ENCODE data around the gene AHNAK.

AHNAK gene

GRCh38 chr11:62428871-62429560, 117.6 kb downstream of the AHNAK start:
- Histone ChIP-seq H3K4me1 (ENCODE audit: control insufficient read depth, low read depth, low read length) (peaks cover 9% of the 10 kb centered on the region), H3K27ac (ENCODE audit: low read length) (no peak overlapping the region), H3K9me3 (ENCODE audit: control insufficient read depth, low read depth, low read length) (no peaks in the 10 kb centered on the region), H3K9ac (ENCODE audit: low read length) (no peak overlapping the region), H3K36me3 (ENCODE audit: control insufficient read depth, low read depth, low read length) (no peaks in the 10 kb centered on the region), H3K4me3 (ENCODE audit: low read length) (no peak overlapping the region), H3K27me3 (ENCODE audit: control insufficient read depth, insufficient read depth, low read length) (peaks cover 6% of the 10 kb centered on the region)

GRCh38 chr11:62427630-62428233, 118.9 kb downstream of the AHNAK start:
- Histone ChIP-seq H3K4me1 (ENCODE audit: control insufficient read depth, low read depth, low read length) (peaks cover 9% of the 10 kb centered on the region), H3K27ac (ENCODE audit: low read length) (no peak overlapping the region), H3K36me3 (ENCODE audit: control insufficient read depth, low read depth, low read length) (no peaks in the 10 kb centered on the region), H3K9ac (ENCODE audit: low read length) (no peak overlapping the region), H3K9me3 (ENCODE audit: control insufficient read depth, low read depth, low read length) (no peaks in the 10 kb centered on the region), H3K4me3 (ENCODE audit: low read length) (no peak overlapping the region), H3K27me3 (ENCODE audit: control insufficient read depth, insufficient read depth, low read length) (peaks cover 18% of the 10 kb centered on the region)

GRCh38 chr11:62423012-62423411, 123.6 kb downstream of the AHNAK start:
- no peaks in the 10 kb centered on the region for H3K9me3 ChIP-seq (ENCODE audit: control insufficient read depth, low read depth, low read length)
- H3K27me3 ChIP-seq (ENCODE audit: control insufficient read depth, insufficient read depth, low read length): peaks cover 18% of the 10 kb centered on the region
- H3K4me3 ChIP-seq (ENCODE audit: low read length): no peak overlapping the region
- H3K9ac ChIP-seq (ENCODE audit: low read length): no peak overlapping the region
- peaks cover 9% of the 10 kb centered on the region for H3K4me1 ChIP-seq (ENCODE audit: control insufficient read depth, low read depth, low read length)
- H3K36me3 ChIP-seq (ENCODE audit: control insufficient read depth, low read depth, low read length): no peaks in the 10 kb centered on the region
- no peak overlapping the region for H3K27ac ChIP-seq (ENCODE audit: low read length)

DNA sequence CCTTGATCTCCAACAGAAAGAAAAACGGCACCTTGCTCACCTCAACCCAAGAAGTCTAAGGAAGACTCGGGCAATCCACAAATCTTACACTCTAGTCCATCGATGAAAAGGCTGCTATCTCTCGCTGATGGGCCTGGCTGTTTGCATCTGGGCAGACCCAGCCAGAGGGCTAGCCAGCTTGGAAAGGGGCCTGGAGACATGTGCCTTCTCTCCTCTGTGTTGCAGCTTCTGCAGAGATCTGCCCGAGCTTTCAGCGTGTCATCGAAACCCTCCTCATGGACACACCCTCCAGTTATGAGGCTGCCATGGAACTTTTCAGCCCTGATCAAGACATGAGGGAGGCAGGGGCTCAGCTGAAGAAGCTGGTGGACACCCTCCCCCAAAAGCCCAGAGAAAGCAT, 124.6 kb downstream of the AHNAK start:
- Histone ChIP-seq H3K27ac (ENCODE audit: low read length) (no peak overlapping the region), H3K36me3 (ENCODE audit: control insufficient read depth, low read depth, low read length) (no peaks in the 10 kb centered on the region), H3K27me3 (ENCODE audit: control insufficient read depth, insufficient read depth, low read length) (peaks cover 18% of the 10 kb centered on the region), H3K4me1 (ENCODE audit: control insufficient read depth, low read depth, low read length) (peaks cover 9% of the 10 kb centered on the region), H3K9me3 (ENCODE audit: control insufficient read depth, low read depth, low read length) (no peaks in the 10 kb centered on the region), H3K4me3 (ENCODE audit: low read length) (no peak overlapping the region), H3K9ac (ENCODE audit: low read length) (no peak overlapping the region)

- Histone ChIP-seq H3K4me1 (ENCODE audit: control insufficient read depth, low read depth, low read length) (no peaks in the 10 kb centered on the region), H3K9ac (ENCODE audit: low read length) (no peak overlapping the region)
These were observed 125.7 kb downstream of the AHNAK start for GRCh38 chr11:62420882-62421281.

GRCh38 chr11:62419943-62420342, 126.7 kb downstream of the AHNAK start:
- Histone ChIP-seq H3K36me3 (ENCODE audit: control insufficient read depth, low read depth, low read length) (no peaks in the 10 kb centered on the region), H3K9ac (ENCODE audit: low read length) (no peak overlapping the region), H3K27ac (ENCODE audit: low read length) (no peak overlapping the region), H3K4me3 (ENCODE audit: low read length) (no peak overlapping the region), H3K4me1 (ENCODE audit: control insufficient read depth, low read depth, low read length) (no peaks in the 10 kb centered on the region), H3K9me3 (ENCODE audit: control insufficient read depth, low read depth, low read length) (no peaks in the 10 kb centered on the region), H3K27me3 (ENCODE audit: control insufficient read depth, insufficient read depth, low read length) (peaks cover 18% of the 10 kb centered on the region)

More at GRCh38 chr11:62420882-62421281, 125.7 kb downstream of the AHNAK start:
- Histone ChIP-seq H3K27ac (ENCODE audit: low read length) (no peak overlapping the region), H3K9me3 (ENCODE audit: control insufficient read depth, low read depth, low read length) (no peaks in the 10 kb centered on the region), H3K36me3 (ENCODE audit: control insufficient read depth, low read depth, low read length) (no peaks in the 10 kb centered on the region), H3K4me3 (ENCODE audit: low read length) (no peak overlapping the region), H3K27me3 (ENCODE audit: control insufficient read depth, insufficient read depth, low read length) (peaks cover 18% of the 10 kb centered on the region)

GRCh38 chr11:62419314-62419929, 127.2 kb downstream of the AHNAK start:
- no peaks in the 10 kb centered on the region for H3K36me3 ChIP-seq (ENCODE audit: control insufficient read depth, low read depth, low read length)
- no peaks in the 10 kb centered on the region for H3K9me3 ChIP-seq (ENCODE audit: control insufficient read depth, low read depth, low read length)
- H3K4me1 ChIP-seq (ENCODE audit: control insufficient read depth, low read depth, low read length): no peaks in the 10 kb centered on the region
- no peak overlapping the region for H3K9ac ChIP-seq (ENCODE audit: low read length)
- peaks cover 16% of the 10 kb centered on the region for H3K27me3 ChIP-seq (ENCODE audit: control insufficient read depth, insufficient read depth, low read length)
- no peak overlapping the region for H3K27ac ChIP-seq (ENCODE audit: low read length)
- H3K4me3 ChIP-seq (ENCODE audit: low read length): no peak overlapping the region

DNA sequence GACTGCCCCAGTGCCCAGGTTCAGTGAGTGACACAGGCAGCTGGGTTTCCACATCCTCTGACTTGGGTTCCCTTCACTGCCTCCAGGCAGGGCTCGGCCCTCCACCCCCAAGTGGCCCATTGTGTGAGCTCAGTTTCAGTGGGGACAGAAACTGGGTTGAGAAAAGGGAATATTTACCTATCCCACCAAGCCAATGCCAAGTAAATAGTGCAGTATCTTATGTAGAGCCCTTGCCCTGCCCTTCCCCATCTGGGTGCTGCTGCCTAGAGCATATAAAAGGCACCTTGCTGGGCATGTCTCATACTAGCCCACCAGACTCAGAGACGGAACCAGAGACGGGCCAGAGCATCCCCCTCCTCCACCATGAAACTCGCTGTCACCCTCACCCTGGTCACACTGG, 127.9 kb downstream of the AHNAK start, which contains the start of gene SCGB1A1:
TSS of gene SCGB1A1 (plus strand) at position 301 of the 400 bp plus-strand sequence. CDS start at position 364, 63 bp downstream.
- Histone ChIP-seq H3K36me3 (ENCODE audit: control insufficient read depth, low read depth, low read length) (no peaks in the 10 kb centered on the region), H3K27me3 (ENCODE audit: control insufficient read depth, insufficient read depth, low read length) (peaks cover 9% of the 10 kb centered on the region), H3K9me3 (ENCODE audit: control insufficient read depth, low read depth, low read length) (no peaks in the 10 kb centered on the region), H3K27ac (ENCODE audit: low read length) (no peak within 1 kb of the TSS), H3K4me1 (ENCODE audit: control insufficient read depth, low read depth, low read length) (no peaks in the 10 kb centered on the region), H3K9ac (ENCODE audit: low read length) (no peak within 1 kb of the TSS), H3K4me3 (ENCODE audit: low read length) (no peak within 1 kb of the TSS)

DNA sequence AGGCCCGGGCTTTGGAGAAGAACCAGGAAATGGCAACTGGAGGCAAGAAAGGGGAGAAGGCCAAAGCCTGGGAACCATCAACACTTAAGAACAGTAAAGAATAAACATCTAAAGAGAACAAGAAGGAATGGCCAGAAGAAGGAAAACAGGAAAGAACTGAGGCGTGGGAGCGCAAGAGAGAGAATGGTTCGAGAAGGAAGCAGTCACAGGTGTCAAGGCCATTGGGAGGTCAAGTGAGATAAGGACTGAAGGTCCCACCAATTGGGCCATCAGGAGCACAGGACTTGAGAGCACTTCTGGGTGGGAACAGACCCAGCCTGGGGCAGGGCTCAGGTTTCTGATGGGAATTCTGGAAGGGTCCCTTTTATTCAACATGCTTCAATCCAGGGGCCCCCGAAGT, 128.5 kb downstream of the AHNAK start:
- Histone ChIP-seq H3K27me3 (ENCODE audit: control insufficient read depth, insufficient read depth, low read length) (peaks cover 3% of the 10 kb centered on the region), H3K36me3 (ENCODE audit: control insufficient read depth, low read depth, low read length) (no peaks in the 10 kb centered on the region), H3K9ac (ENCODE audit: low read length) (no peak overlapping the region)

DNA sequence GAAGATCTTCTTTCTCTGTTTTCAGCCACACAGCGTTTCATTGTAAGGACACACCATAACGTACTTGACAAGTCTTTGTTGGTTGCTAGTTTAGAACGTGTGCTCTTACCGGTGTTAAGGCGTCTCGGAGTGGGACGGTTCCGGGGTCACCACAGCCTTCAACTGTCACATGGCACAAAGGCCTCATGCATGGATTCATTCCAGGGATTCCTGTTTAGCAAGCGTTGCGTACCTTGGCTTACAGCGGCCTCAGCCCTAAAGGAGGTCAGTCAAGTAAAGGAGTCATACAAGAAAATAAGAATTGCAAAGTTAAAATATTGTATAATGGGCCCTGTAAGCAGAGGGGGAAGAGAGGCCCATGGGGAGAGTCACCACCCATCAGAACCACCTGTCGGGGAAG, 130.0 kb downstream of the AHNAK start:
- Histone ChIP-seq H3K27me3 (ENCODE audit: control insufficient read depth, insufficient read depth, low read length) (no peaks in the 10 kb centered on the region), H3K9ac (ENCODE audit: low read length) (no peak overlapping the region), H3K4me3 (ENCODE audit: low read length) (no peak overlapping the region), H3K9me3 (ENCODE audit: control insufficient read depth, low read depth, low read length) (no peaks in the 10 kb centered on the region), H3K36me3 (ENCODE audit: control insufficient read depth, low read depth, low read length) (no peaks in the 10 kb centered on the region), H3K27ac (ENCODE audit: low read length) (no peak overlapping the region), H3K4me1 (ENCODE audit: control insufficient read depth, low read depth, low read length) (no peaks in the 10 kb centered on the region)

More for the DNA sequence above, 128.5 kb downstream of the AHNAK start:
- no peaks in the 10 kb centered on the region for H3K4me1 ChIP-seq (ENCODE audit: control insufficient read depth, low read depth, low read length)
- no peak overlapping the region for H3K4me3 ChIP-seq (ENCODE audit: low read length)
- no peak overlapping the region for H3K27ac ChIP-seq (ENCODE audit: low read length)
- no peaks in the 10 kb centered on the region for H3K9me3 ChIP-seq (ENCODE audit: control insufficient read depth, low read depth, low read length)

DNA sequence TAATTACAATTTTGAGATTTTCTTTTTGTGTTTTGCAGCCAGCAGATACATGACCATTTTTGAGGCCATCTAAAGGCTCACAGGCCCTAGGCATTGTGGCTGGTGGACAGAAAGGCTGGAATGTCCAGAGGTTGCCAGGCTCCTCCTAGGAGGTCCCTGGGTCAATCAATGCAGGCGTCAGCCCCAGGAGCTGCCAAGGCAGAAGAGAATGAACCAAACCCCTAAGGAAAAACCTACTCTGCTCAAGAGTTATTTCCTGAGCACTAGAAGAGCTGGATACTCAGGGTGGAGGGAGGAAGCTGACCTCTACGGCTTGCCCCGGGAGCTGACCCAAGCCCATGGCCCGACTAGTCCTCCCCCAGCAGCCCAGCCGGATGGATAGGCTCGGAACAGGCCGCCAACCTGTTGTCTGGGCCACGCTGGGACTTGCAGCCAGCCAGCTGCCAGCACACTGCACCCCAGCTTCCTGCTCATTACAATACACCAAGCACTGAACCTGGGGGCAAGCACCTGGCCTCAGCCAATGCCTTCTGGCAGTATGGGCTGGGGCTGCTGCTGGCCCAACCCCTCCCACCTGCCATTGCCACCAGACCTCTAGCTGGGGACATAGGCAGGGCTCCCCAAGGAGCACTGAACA, 133.4 kb downstream of the AHNAK start:
- Histone ChIP-seq H3K27me3 (ENCODE audit: control insufficient read depth, insufficient read depth, low read length) (no peaks in the 10 kb centered on the region), H3K9ac (ENCODE audit: low read length) (no peak overlapping the region), H3K4me1 (ENCODE audit: control insufficient read depth, low read depth, low read length) (no peaks in the 10 kb centered on the region), H3K27ac (ENCODE audit: low read length) (no peak overlapping the region), H3K36me3 (ENCODE audit: control insufficient read depth, low read depth, low read length) (no peaks in the 10 kb centered on the region), H3K9me3 (ENCODE audit: control insufficient read depth, low read depth, low read length) (no peaks in the 10 kb centered on the region), H3K4me3 (ENCODE audit: low read length) (no peak overlapping the region)

All from iPS-18a (cell line).